HG02981 (cell line): ENCODE measurements around the gene SCAMP4.

ENCODE experiments used
- ATAC-seq: cut with Tn5 transposase; IDR thresholded peaks from one replicate; pipeline ENCODE4 v1.9.1; 2021; ENCODE audit warnings: mild to moderate bottlenecking, moderate library complexity; ENCODE audit not compliant: unreplicated experiment

SCAMP4 gene

GRCh38 chr19:1936916-1937610 lies 31.9 kb downstream of the SCAMP4 start:
- no peak for ATAC-seq

GRCh38 chr19:1938071-1938470 lies 32.9 kb downstream of the SCAMP4 start:
- ATAC-seq, result no peak

- ATAC-seq, result no peak
Measured at GRCh38 chr19:1941146-1942077, 36.2 kb downstream of the SCAMP4 start, which contains the start of gene CSNK1G2. Gene CSNK1G2, plus strand, starts transcription at chr19:1941172. Its CDS starts 28,601 bp downstream, at chr19:1969773.

- no peak for ATAC-seq
Measured at GRCh38 chr19:1942078-1942933, 37.1 kb downstream of the SCAMP4 start.

GRCh38 chr19:1942934-1943555 lies 37.8 kb downstream of the SCAMP4 start:
- no peak for ATAC-seq

- no peak for ATAC-seq
Measured at GRCh38 chr19:1943661-1944087, 38.5 kb downstream of the SCAMP4 start.

- no peak for ATAC-seq
Measured at GRCh38 chr19:1944088-1944915, 39.1 kb downstream of the SCAMP4 start.

- no peak for ATAC-seq
Measured at GRCh38 chr19:1944916-1945561, 39.8 kb downstream of the SCAMP4 start.

- ATAC-seq, result no peak
Measured at GRCh38 chr19:1945899-1946298, 40.7 kb downstream of the SCAMP4 start.

GRCh38 chr19:1947651-1948209 lies 42.5 kb downstream of the SCAMP4 start:
- no peak for ATAC-seq

GRCh38 chr19:1949304-1950101 lies 44.3 kb downstream of the SCAMP4 start:
- ATAC-seq, result no peak

- ATAC-seq, result no peak
Measured at GRCh38 chr19:1950640-1951039, 45.4 kb downstream of the SCAMP4 start.

GRCh38 chr19:1952635-1953034 lies 47.4 kb downstream of the SCAMP4 start:
- no peak for ATAC-seq

- no peak for ATAC-seq
Measured at GRCh38 chr19:1953037-1953436, 47.8 kb downstream of the SCAMP4 start.

GRCh38 chr19:1953441-1954094 lies 48.4 kb downstream of the SCAMP4 start:
- ATAC-seq, result no peak

GRCh38 chr19:1954532-1954933 lies 49.3 kb downstream of the SCAMP4 start:
- ATAC-seq, result no peak
